ENCODE measurements around the gene ZNF408. TPM values are rescaled to one million over a fixed set of nuclear protein-coding genes. Genes with fewer than 3 reads are reported as not detected.

The ZNF408 gene
- total and polyA plus RNA-seq, 2 experiments from 2014 or later: 6.1 to 17.2 TPM

- TF ChIP-seq ZNF462 (CRISPR knock-in tag; IDR thresholded peaks at IDR 0.05) (no peak), CREB1 (CRISPR knock-in tag; IDR thresholded peaks at IDR 0.05; ENCODE audit: low read depth) (no peak), STAT1 (IDR thresholded peaks at IDR 0.05; ENCODE audit: unreplicated experiment) (no peak), ZNF114 (CRISPR knock-in tag; IDR thresholded peaks at IDR 0.05) (no peak), CTCF (conservative IDR thresholded peaks at IDR 0.05; ENCODE audit: low read depth in 2 of 2) (no peak)
Observed at GRCh38 chr11:46733234-46733633, 32.4 kb downstream of the ZNF408 start (continued).

- no peak overlapping the region for H3K27ac Mint-ChIP-seq
- H3F3A ChIP-seq (replicated peaks; ENCODE audit: low read depth): 0 out of 2 replicates have a peak, but pooled peaks cover 7% of the 10 kb centered on the region
- ATAC-seq: no peak
- no peak for TF ChIP-seq EZH2phosphoT487 (IDR thresholded peaks at IDR 0.05; ENCODE audit: unreplicated experiment)
- TF ChIP-seq NANOG (IDR thresholded peaks at IDR 0.05; ENCODE audit: borderline replicate concordance): no peak
- TF ChIP-seq CTCF (conservative IDR thresholded peaks at IDR 0.05; ENCODE audit: low read depth in 2 of 2): no peak
- TF ChIP-seq EZH2 (IDR thresholded peaks at IDR 0.05; ENCODE audit: low read depth, unreplicated experiment): no peak
- TF ChIP-seq CREB1 (CRISPR knock-in tag; IDR thresholded peaks at IDR 0.05; ENCODE audit: low read depth): no peak
- TF ChIP-seq JUNB (IDR thresholded peaks at IDR 0.05; ENCODE audit: unreplicated experiment): no peak
- no peak for TF ChIP-seq POLR2AphosphoS5 (IDR thresholded peaks at IDR 0.05; ENCODE audit: low read depth)
- TF ChIP-seq ZNF331 (CRISPR knock-in tag; IDR thresholded peaks at IDR 0.05; ENCODE audit: low read depth): no peak
- no peak for TF ChIP-seq REST (IDR thresholded peaks at IDR 0.05; ENCODE audit: unreplicated experiment)
Observed at GRCh38 chr11:46736146-46736545, 35.3 kb downstream of the ZNF408 start.

More at GRCh38 chr11:46736146-46736545, 35.3 kb downstream of the ZNF408 start:
- Histone ChIP-seq H2AFZ (no peak overlapping the region), H3K4me2 (no peak overlapping the region), H3K27ac (ENCODE audit: low read depth) (no peak overlapping the region), H3K79me2 (replicated peaks; ENCODE audit: insufficient read depth) (no peaks in the 10 kb centered on the region), H3K4me1 (ENCODE audit: insufficient read depth) (no peaks in the 10 kb centered on the region), H4K20me1 (replicated peaks; ENCODE audit: insufficient read depth) (no peaks in the 10 kb centered on the region; the same call in 1 of the 2 replicates), H3K9me2 (ENCODE audit: insufficient read depth) (no peaks in the 10 kb centered on the region), H3K36me3 (ENCODE audit: insufficient read depth) (no peaks in the 10 kb centered on the region), H3K27me3 (ENCODE audit: insufficient read depth) (no peaks in the 10 kb centered on the region), H3K4me3 (no peak overlapping the region)
- peaks cover 7% of the 10 kb centered on the region; the same call in 2 of the 3 replicates for H3K36me3 Mint-ChIP-seq (ENCODE audit: low read depth)
- no peaks in the 10 kb centered on the region; the same call in 2 of the 3 replicates for H3K9me3 Mint-ChIP-seq
- no peak for DNase-seq (ENCODE audit: low spot score)
- peaks cover 7% of the 10 kb centered on the region; the same call in 2 of the 3 replicates for H3K4me1 Mint-ChIP-seq
- peaks cover 8% of the 10 kb centered on the region for H3K27me3 Mint-ChIP-seq (ENCODE audit: insufficient read depth, low read depth, poor library complexity)
- H3K4me3 Mint-ChIP-seq: no peak overlapping the region

Measured in GM23338 (cell line).